ENCODE results near the gene SLC45A2.

The SLC45A2 gene

DNA sequence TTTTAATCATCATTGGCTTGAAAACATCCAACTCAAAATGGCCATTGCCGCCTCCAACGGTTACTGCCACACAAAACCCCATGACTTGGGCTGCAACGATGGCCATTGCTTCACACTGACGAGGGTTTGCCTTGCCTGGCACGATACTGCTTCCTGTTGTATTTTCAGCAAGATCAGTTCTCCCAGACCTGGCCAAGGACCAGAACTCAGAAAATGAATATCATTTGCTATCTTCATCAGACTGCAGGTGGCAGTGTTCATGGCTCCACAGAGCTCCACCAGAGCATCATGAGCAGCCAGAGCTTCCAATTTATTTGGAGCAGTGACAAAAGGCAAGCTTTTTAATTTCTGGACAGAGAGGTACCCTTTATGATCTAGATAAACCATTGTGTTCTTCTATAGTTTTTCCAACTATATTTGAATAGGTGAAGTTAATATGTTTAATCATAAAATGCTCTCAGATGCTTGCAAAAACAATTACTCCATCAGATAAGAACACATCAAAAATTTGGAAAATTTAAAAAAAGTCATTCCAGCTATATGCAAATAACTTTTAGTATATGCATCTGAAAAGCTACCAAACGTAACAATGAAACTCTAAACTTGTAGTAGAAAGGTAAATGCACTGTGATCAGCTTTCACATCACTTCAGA is 13.0 kb upstream of the SLC45A2 start:
- H3K27me3 ChIP-seq (ENCODE audit: control insufficient read depth, insufficient read depth, low read length) = no peaks in the 10 kb centered on the region
- no peaks in the 10 kb centered on the region for H3K36me3 ChIP-seq (ENCODE audit: control insufficient read depth, insufficient read depth, low read length)
- peak overlapping the region; percentile 33 for H2AFZ ChIP-seq
- no peak overlapping the region for H3K4me3 ChIP-seq (ENCODE audit: low read depth, low read length)
- no peaks in the 10 kb centered on the region for H3K79me2 ChIP-seq
- H3K4me1 ChIP-seq = no peaks in the 10 kb centered on the region
- H3K27ac ChIP-seq = no peak overlapping the region
- H3K9ac ChIP-seq = no peak overlapping the region
- TF ChIP-seq, protein P1, sequence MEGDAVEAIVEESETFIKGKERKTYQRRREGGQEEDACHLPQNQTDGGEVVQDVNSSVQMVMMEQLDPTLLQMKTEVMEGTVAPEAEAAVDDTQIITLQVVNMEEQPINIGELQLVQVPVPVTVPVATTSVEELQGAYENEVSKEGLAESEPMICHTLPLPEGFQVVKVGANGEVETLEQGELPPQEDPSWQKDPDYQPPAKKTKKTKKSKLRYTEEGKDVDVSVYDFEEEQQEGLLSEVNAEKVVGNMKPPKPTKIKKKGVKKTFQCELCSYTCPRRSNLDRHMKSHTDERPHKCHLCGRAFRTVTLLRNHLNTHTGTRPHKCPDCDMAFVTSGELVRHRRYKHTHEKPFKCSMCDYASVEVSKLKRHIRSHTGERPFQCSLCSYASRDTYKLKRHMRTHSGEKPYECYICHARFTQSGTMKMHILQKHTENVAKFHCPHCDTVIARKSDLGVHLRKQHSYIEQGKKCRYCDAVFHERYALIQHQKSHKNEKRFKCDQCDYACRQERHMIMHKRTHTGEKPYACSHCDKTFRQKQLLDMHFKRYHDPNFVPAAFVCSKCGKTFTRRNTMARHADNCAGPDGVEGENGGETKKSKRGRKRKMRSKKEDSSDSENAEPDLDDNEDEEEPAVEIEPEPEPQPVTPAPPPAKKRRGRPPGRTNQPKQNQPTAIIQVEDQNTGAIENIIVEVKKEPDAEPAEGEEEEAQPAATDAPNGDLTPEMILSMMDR (IDR thresholded peaks at IDR 0.05) = peak; percentile 63
- no peak overlapping the region for H3K4me2 ChIP-seq (ENCODE audit: low read length)
- no peaks in the 10 kb centered on the region for H3K9me3 ChIP-seq (ENCODE audit: control insufficient read depth, low read length)

DNA sequence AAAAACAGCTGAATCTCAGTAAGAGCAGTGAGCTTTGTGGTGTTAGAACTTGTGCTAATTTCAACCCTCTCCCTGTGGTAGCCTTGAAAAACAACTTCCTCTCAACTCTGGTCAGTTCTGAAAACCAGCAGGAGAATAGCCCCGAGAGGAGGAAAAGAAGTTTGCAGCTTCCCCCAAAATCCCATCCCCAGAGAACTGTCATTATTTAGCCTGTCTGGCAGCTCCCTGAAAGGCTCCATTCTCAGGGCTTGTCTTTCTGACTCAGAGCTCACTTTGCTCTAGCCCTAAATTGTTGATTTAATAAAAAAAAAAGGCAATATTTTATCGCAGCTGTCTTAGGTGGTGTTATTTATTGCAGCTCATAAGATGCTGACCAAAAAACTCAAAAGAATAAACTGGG is 11.4 kb upstream of the SLC45A2 start:
- no peaks in the 10 kb centered on the region for H3K36me3 ChIP-seq (ENCODE audit: control insufficient read depth, insufficient read depth, low read length)
- H3K9me3 ChIP-seq (ENCODE audit: control insufficient read depth, low read length) = no peaks in the 10 kb centered on the region
- no peaks in the 10 kb centered on the region for H3K27me3 ChIP-seq (ENCODE audit: control insufficient read depth, insufficient read depth, low read length)
- TF ChIP-seq, protein P1 (IDR thresholded peaks at IDR 0.05) = no peak
- H3K27ac ChIP-seq = no peak overlapping the region
- H3K9ac ChIP-seq = no peak overlapping the region
- no peak overlapping the region for H3K4me3 ChIP-seq (ENCODE audit: low read depth, low read length)
- H3K79me2 ChIP-seq = no peaks in the 10 kb centered on the region
- no peaks in the 10 kb centered on the region for H3K4me1 ChIP-seq
- H3K4me2 ChIP-seq (ENCODE audit: low read length) = no peak overlapping the region
- no peak overlapping the region for H2AFZ ChIP-seq

DNA sequence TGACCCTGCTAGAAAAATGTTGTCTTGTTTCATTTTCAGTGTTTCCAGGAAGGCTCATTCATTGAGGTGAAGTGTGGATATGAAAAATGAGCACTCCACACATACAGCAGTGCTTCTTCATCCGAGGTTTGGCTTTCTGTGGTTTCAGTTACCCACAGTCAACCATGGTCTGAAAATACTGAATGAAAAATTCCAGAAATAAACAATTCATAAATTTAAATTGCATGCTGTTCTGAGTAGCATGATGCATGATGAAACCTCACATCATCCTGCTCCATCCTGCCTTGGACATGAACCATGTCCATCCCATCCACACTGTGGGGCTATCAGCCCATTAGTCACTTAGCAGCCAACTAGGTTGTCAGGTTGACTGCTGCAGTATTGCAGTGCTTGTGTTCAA is 10.4 kb upstream of the SLC45A2 start:
- Histone ChIP-seq H3K4me2 (ENCODE audit: low read length) (no peak overlapping the region), H3K79me2 (no peaks in the 10 kb centered on the region), H3K27ac (no peak overlapping the region), H3K4me1 (no peaks in the 10 kb centered on the region), H3K9me3 (ENCODE audit: control insufficient read depth, low read length) (no peaks in the 10 kb centered on the region), H3K27me3 (ENCODE audit: control insufficient read depth, insufficient read depth, low read length) (no peaks in the 10 kb centered on the region), H2AFZ (no peak overlapping the region), H3K4me3 (ENCODE audit: low read depth, low read length) (no peak overlapping the region), H3K36me3 (ENCODE audit: control insufficient read depth, insufficient read depth, low read length) (no peaks in the 10 kb centered on the region), H3K9ac (no peak overlapping the region)
- TF ChIP-seq, protein P1 (IDR thresholded peaks at IDR 0.05) = no peak

DNA sequence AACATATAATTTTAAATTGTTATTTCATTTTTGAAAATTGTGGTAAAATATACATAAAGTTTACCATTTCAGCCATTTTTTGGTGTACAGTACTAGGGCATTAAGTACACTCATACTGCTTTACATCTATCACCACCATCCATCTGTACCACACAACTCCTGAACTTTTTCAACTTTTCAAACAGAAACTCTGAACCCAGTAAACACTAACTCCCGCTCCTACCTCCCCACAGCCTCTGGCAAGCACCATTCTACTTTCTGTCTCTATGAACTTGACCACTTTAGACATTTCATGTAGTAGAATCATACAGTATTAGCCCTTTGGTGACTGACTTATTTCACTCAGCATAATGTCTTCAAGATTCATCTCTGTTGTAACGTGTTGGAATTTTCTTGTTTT is 8.4 kb upstream of the SLC45A2 start:
- TF ChIP-seq, protein P1 (IDR thresholded peaks at IDR 0.05) = no peak
- no peaks in the 10 kb centered on the region for H3K79me2 ChIP-seq
- no peak overlapping the region for H3K4me2 ChIP-seq (ENCODE audit: low read length)
- H3K36me3 ChIP-seq (ENCODE audit: control insufficient read depth, insufficient read depth, low read length) = no peaks in the 10 kb centered on the region
- H3K4me3 ChIP-seq (ENCODE audit: low read depth, low read length) = no peak overlapping the region
- no peaks in the 10 kb centered on the region for H3K9me3 ChIP-seq (ENCODE audit: control insufficient read depth, low read length)
- H3K27me3 ChIP-seq (ENCODE audit: control insufficient read depth, insufficient read depth, low read length) = no peaks in the 10 kb centered on the region
- no peak overlapping the region for H2AFZ ChIP-seq
- H3K4me1 ChIP-seq = no peaks in the 10 kb centered on the region
- no peak overlapping the region for H3K9ac ChIP-seq
- H3K27ac ChIP-seq = no peak overlapping the region

DNA sequence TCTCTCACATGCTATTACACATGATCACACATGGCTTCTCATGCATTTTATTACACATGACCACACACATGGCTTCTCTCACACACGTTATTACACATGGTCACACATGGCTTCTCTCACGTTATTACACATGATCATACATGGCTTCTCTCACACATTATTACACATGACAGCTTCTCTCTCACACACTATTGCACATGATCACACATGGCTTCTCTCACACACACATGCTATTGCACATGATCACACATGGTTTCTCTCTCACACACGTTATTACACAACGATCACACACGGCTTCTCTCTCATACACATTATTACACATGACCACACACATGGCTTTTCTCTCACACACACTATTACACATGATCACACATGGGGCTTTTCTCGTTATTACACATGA is 954 bp upstream of the SLC45A2 start:
- Histone ChIP-seq H3K9ac (no peak overlapping the region), H3K4me2 (ENCODE audit: low read length) (no peak overlapping the region), H3K4me1 (no peaks in the 10 kb centered on the region), H3K9me3 (ENCODE audit: control insufficient read depth, low read length) (no peaks in the 10 kb centered on the region), H3K79me2 (no peaks in the 10 kb centered on the region), H3K4me3 (ENCODE audit: low read depth, low read length) (no peak overlapping the region), H2AFZ (no peak overlapping the region), H3K27ac (no peak overlapping the region), H3K27me3 (ENCODE audit: control insufficient read depth, insufficient read depth, low read length) (no peaks in the 10 kb centered on the region), H3K36me3 (ENCODE audit: control insufficient read depth, insufficient read depth, low read length) (no peaks in the 10 kb centered on the region)
- TF ChIP-seq, protein P1 (IDR thresholded peaks at IDR 0.05) = no peak
